NCI-H526 treated with DMSO at 0.1 percent for 48 hours (cell line): Measurements from ENCODE around the gene ZNF316.
"Not testable (repeated sequence)": the region's sequence is repeated elsewhere in the genome, so short reads cannot be mapped to it uniquely, and the experiment has no call there.

Source experiments
- DNase-seq: peaks from one replicate; lab custom pipeline; 2025; lab: John Stamatoyannopoulos, UW

The ZNF316 gene

DNA sequence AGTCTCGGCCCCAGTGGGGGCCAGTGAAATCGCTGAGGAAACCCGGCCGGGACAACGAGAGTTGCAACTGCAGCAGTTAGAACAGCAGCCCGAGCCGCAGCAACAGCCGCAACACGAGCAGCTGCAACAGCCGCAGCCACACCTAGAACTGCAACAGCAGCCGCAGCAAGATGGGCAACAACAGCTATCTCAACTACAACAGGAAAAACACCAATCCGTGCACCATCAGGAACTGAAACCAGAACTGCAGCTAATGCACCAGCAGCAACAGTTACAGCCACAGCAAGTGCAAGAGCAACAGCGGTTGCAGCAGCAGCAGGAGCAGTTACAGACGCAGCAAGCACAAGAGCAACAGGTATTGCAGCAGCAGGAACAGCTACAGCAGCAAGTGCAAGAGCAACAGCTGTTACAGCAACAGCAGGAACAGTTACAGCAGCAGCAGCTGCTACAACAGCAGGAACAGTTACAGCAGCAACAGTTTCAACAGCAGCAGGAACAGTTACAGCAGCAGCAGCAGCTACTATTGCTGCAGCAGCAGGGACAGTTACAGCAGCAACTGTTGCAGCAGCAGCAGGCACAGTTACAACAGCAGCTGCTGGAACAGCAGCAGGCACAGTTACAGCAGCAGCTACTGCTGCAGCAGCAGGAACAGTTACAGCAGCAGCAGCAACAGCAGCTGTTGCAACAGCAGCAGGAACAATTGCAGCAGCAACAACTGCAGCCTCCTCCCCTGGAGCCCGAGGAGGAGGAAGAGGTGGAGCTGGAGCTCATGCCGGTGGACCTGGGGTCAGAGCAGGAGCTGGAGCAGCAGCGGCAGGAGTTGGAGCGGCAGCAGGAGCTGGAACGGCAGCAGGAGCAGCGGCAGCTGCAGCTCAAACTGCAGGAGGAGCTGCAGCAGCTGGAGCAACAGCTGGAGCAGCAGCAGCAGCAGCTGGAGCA lies 15.7 kb upstream of the ZNF316 start:
- no peak for DNase-seq

GRCh38 chr7:6622134-6622710 lies 14.9 kb upstream of the ZNF316 start:
- no peak for DNase-seq

GRCh38 chr7:6623589-6624245 lies 13.4 kb upstream of the ZNF316 start:
- no peak for DNase-seq

DNA sequence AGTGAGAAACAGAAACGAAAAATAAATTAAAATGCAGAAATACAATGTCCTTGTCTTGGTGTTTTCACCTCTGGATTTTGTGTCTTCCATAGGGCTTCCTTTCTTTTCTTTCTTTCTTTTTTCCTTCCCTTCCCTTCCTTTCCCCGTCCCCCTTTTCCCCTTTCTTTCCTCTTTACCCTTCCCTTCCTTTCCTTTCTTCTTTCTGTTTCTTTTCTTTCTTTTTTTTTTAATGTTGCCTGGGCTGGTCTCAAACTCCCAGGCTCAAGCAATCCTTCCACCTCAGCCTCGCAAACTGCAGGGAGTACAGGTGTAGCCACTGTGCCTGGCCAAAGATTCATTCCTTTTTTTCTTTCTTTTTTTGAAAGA lies 12.9 kb upstream of the ZNF316 start:
- no peak for DNase-seq

- no peak for DNase-seq
Observed at GRCh38 chr7:6628045-6628444, 9.1 kb upstream of the ZNF316 start.

- no peak for DNase-seq
Observed at GRCh38 chr7:6630007-6630849, 6.9 kb upstream of the ZNF316 start.

GRCh38 chr7:6631605-6632004 lies 5.5 kb upstream of the ZNF316 start:
- no peak for DNase-seq

DNA sequence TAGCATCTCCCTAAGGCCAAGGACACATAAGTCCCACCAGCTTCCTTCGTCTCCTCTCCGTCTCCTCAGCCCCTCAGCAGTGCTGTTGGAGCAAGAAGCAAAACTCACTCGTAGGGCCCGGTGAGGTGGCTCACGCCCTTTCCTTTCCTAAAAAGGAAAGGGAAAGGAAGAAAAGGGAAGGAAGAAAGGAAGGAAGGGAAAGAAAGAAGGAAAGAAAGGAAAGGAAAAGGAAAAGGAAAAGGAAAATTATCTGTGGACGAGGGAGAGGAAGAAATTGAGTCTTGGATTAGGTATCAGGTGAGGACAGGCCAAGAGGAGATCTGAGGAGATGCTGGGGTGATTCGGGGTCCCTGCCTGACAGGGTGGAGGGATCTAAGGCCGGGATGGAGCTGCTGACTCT lies 3.1 kb upstream of the ZNF316 start:
- no peak for DNase-seq

- DNase-seq, result not testable (repeated sequence)
Observed at GRCh38 chr7:6634971-6635370, 2.1 kb upstream of the ZNF316 start.

- DNase-seq, result no peak
Observed at GRCh38 chr7:6637544-6638229, 569 bp downstream of the ZNF316 start.

- no peak for DNase-seq
Observed at GRCh38 chr7:6639032-6639431, 1.9 kb downstream of the ZNF316 start.

- no peak for DNase-seq
Observed at GRCh38 chr7:6639627-6640026, 2.5 kb downstream of the ZNF316 start.

GRCh38 chr7:6640246-6640721 lies 3.2 kb downstream of the ZNF316 start:
- no peak for DNase-seq

- no peak for DNase-seq
Observed at GRCh38 chr7:6641305-6642035, 4.4 kb downstream of the ZNF316 start.

DNA sequence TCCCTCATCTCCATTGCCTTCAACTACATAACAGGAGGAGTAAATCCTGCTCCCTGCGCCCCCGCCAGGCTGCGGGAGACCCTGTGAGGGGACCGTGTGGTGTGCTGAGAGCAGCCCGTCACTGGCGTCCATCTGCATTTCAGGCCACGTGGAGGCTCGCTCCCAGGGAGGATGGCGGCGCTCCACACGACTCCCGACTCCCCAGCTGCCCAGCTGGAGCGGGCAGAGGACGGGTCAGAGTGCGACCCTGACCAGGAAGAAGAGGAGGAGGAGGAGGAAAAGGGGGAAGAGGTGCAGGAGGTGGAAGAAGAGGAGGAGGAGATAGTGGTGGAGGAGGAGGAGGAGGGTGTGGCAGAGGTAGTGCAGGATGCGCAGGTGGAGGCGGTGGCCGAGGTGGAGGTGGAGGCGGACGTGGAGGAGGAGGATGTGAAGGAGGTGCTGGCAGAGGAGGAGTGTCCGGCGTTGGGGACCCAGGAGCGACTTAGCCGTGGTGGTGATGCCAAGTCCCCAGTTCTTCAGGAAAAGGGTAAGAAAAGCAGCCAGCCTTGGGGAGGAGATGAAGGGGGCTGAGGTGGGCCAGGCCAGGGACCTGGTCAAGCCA lies 5.2 kb downstream of the ZNF316 start:
- DNase-seq, result no peak

DNA sequence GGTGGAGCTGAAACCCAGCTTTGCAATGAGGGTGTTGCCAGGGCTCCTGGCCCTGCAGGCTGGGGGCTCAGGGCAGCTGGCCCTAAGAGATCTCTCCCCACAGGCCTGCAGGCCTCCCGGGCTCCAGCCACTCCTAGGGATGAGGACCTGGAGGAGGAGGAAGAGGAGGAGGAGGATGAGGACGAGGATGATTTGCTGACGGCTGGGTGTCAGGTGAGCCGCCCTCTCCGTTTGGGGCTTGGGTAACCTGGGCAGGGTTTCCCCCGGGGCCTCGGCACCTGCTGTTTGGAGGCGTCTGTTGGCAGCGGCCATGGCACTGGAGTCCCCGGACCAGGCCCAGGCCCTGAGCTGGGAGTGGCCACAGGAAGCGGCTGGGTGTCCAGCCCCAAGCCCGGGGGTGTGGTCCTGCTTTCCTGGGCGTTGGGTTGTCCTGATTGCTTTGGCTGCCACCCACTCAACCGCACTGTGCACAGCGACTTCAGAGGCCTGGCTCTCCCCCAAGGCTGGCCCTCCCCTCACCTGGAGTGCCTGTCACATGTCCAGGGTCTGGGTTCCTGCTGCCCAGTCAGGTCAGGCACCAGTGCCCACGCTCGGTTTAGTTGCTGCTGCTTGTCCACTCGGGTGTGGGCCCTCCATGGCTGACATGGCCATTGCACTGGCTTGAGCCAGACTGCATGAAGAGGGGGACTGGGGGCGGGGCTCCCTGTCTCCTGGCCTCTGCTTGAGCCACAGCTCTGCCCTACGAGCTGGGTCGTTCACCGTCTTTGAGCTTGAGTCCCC lies 5.9 kb downstream of the ZNF316 start:
- DNase-seq, result no peak

DNA sequence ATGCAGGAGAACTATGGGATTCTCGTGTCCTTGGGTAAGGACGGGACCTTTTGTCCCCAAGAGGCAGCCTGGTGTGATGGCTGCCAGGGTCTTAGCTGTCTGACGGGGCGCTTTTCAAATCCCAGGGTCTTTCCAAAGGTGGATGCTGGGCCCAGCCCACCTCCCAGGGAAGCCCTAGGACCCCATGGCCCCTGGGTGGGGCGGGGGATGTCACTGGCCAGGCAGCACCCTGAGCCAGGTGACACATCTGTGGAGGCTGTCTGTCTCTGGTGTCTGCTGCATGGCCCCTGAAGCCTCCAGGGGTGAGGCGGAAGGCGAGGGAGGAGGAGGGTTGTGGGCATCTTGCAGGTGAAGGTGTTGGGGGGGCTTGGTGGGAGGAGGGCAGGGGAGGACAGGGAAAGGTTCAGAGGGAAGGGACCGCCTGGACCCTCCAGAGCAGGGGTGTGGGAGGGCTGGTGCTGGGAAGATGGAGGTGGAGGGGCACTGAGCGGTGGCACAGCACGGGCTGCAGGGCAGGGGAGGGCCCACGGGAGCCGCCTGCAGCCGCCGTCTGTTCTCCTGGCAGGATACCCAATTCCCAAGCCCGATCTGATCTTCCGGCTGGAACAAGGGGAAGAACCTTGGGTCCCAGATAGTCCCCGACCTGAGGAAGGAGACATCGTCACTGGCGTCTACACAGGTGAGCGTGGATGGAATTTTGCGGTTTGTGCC lies 7.0 kb downstream of the ZNF316 start:
- no peak for DNase-seq

DNA sequence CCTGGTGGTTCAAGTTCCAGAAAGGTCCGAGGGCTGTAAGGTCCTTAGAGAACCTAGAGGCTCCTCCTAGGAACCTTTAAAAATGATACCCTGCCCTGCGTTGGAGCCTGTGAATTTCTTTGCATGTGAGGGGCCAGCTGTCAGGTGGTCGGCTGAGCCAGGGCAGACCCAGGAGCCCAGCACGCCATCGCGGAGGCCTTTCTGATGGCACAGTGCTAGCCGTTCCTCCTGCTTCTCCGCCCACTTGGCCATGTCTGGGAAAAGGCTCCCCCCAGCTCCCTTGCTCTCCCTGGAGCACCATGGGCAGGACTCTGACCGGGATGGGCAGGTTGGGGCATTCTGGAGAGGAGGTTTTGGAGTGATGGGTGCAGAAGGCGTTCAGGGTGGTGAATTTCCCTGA lies 7.6 kb downstream of the ZNF316 start:
- DNase-seq, result no peak

GRCh38 chr7:6646465-6646864 lies 9.3 kb downstream of the ZNF316 start:
- no peak for DNase-seq
